ENCODE measurements around the gene ZDHHC24. TPM values are rescaled to one million over a fixed set of nuclear protein-coding genes. Genes with fewer than 3 reads are reported as not detected.

Gene ZDHHC24
- polyA plus RNA-seq, 10 donors: 2.8 to 4.6 (median 3.6) TPM

GRCh38 chr11:66475349-66476172 lies 70.3 kb downstream of the ZDHHC24 start:
- no peak for DNase-seq

- no peak for DNase-seq
Measured at GRCh38 chr11:66473608-66474515, 72.0 kb downstream of the ZDHHC24 start.

DNA sequence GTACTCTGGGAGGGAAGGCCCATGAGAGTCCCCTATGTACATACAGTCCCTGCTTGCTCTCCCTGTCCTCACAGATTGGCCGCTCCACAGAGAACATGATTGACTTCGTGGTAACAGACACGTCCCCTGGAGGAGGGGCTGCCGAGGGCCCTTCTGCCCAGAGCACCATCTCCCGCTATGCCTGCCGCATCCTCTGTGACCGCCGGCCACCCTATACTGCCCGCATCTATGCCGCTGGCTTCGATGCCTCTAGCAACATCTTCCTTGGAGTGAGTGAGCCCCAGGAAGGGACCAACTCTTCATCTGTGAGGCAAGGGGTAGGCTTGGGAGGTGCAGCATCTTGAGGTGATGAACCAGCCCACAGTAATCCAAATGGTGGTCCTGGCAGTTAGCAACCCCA lies 72.7 kb downstream of the ZDHHC24 start:
- DNase-seq: no peak

DNA sequence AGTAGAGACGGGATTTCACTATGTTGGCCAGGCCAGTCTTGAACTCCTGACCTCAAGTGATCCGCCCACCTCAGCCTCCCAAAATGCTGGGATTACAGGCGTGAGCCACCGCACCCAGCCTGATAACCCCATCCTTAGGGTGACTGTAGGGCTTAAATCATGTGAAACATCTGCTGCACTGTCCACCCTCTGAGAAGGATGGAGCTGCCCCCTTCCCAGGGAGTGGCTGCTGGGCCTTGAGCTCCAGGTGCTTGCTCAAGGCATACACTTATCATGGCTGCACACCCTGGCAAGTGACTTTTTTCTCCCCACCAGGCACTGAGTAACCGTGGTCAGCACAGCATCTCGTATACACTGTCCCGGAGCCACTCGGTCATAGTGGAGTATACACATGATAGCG lies 73.8 kb downstream of the ZDHHC24 start:
- no peak for DNase-seq

DNA sequence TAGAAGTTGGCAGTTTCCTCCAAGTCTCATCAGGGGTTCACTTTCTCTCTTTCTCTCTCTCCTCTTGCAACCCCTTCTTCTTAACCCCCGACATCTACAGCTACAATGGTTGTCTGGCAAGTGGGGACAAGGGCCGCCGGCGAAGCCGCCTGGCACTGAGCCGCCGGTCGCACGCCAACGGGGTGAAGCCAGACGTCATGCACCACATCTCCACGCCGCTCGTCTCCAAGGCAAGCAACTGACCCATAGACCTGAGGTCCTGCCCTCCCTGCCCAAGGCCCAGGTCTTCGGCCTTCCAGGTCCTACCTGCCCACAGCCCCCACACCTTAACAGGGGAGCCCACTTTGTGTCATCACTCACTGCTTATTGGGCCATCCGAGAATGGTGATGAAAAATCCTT lies 74.7 kb downstream of the ZDHHC24 start:
- DNase-seq: no peak

Other genes starting within 250 kb of the ZDHHC24 start
- 100 to 1,000 TPM in 4 of 10 donors, 10 to 100 TPM in 6; 68.8 to 142 (median 96.3) TPM for gene CD248, start 229.0 kb downstream of the ZDHHC24 start, polyA plus RNA-seq (ENCODE audit: insufficient read length in 10 of 10)
- 1 to 10 TPM; 3.9 to 8.1 (median 6.0) TPM for gene RIN1, start 209.6 kb downstream of the ZDHHC24 start, polyA plus RNA-seq (ENCODE audit: insufficient read length in 10 of 10)
- 10 to 100 TPM; 17.6 to 23.3 (median 19.3) TPM for gene BRMS1, start 200.9 kb downstream of the ZDHHC24 start, polyA plus RNA-seq (ENCODE audit: insufficient read length in 10 of 10)
- 10 to 100 TPM; 16.9 to 25.0 (median 21.3) TPM for gene B4GAT1, start 198.4 kb downstream of the ZDHHC24 start, polyA plus RNA-seq (ENCODE audit: insufficient read length in 10 of 10)
- gene SLC29A2, start 174.3 kb downstream of the ZDHHC24 start, polyA plus RNA-seq (ENCODE audit: insufficient read length in 10 of 10): 10 to 100 TPM; 14.5 to 30.4 (median 24.5) TPM
- under 1 TPM; 0.05 to 0.58 (median 0.14) TPM for gene NPAS4, start 125.0 kb downstream of the ZDHHC24 start, polyA plus RNA-seq (ENCODE audit: insufficient read length in 10 of 10)
- gene MRPL11, start 107.2 kb downstream of the ZDHHC24 start, polyA plus RNA-seq (ENCODE audit: insufficient read length in 10 of 10): 10 to 100 TPM; 43.8 to 58.6 (median 50.7) TPM
- 1 to 10 TPM; 4.2 to 6.3 (median 5.8) TPM for gene PELI3, start 79.1 kb downstream of the ZDHHC24 start, polyA plus RNA-seq (ENCODE audit: insufficient read length in 10 of 10)
- gene DPP3, start 65.6 kb downstream of the ZDHHC24 start, polyA plus RNA-seq (ENCODE audit: insufficient read length in 10 of 10): 10 to 100 TPM; 18.5 to 24.1 (median 20.9) TPM
- 10 to 100 TPM; 11.6 to 31.7 (median 18.2) TPM for gene BBS1, start 35.4 kb downstream of the ZDHHC24 start, polyA plus RNA-seq (ENCODE audit: insufficient read length in 10 of 10)
- 100 to 1,000 TPM in 3 of 10 donors, 10 to 100 TPM in 6, 1 to 10 TPM in 1; 6.4 to 159 (median 82.9) TPM for gene ACTN3, start 855 bp upstream of the ZDHHC24 start, polyA plus RNA-seq (ENCODE audit: insufficient read length in 10 of 10)
- 10 to 100 TPM; 21.3 to 39.9 (median 27.2) TPM for gene CTSF, start 22.6 kb upstream of the ZDHHC24 start, polyA plus RNA-seq (ENCODE audit: insufficient read length in 10 of 10)
- gene CCDC87, start 47.0 kb upstream of the ZDHHC24 start, polyA plus RNA-seq (ENCODE audit: insufficient read length in 10 of 10): under 1 TPM in 6 of 10 donors, not detected in 4; 0.10 to 0.18 (median 0.13) TPM
- gene CCS, start 47.1 kb upstream of the ZDHHC24 start, polyA plus RNA-seq (ENCODE audit: insufficient read length in 10 of 10): 10 to 100 TPM; 27.3 to 47.6 (median 31.5) TPM
- gene RBM14, start 70.6 kb upstream of the ZDHHC24 start, polyA plus RNA-seq (ENCODE audit: insufficient read length in 10 of 10): 10 to 100 TPM; 32.0 to 50.8 (median 39.0) TPM
- gene RBM4, start 92.7 kb upstream of the ZDHHC24 start, polyA plus RNA-seq (ENCODE audit: insufficient read length in 10 of 10): 100 to 1,000 TPM; 123 to 167 (median 133) TPM
- gene RBM4B, start 131.8 kb upstream of the ZDHHC24 start, polyA plus RNA-seq (ENCODE audit: insufficient read length in 10 of 10): 10 to 100 TPM; 26.5 to 46.8 (median 34.4) TPM
- 10 to 100 TPM in 7 of 10 donors, 1 to 10 TPM in 3; 6.4 to 23.2 (median 13.5) TPM for gene SPTBN2, start 183.2 kb upstream of the ZDHHC24 start, polyA plus RNA-seq (ENCODE audit: insufficient read length in 10 of 10)